ENCODE measurements around the gene ANKRD29. TPM values are rescaled to one million over a fixed set of nuclear protein-coding genes. Genes with fewer than 3 reads are reported as not detected.

The ANKRD29 gene
- total and polyA plus RNA-seq, 8 donors: 23.1 to 75.5 (median 46.1) TPM

DNA sequence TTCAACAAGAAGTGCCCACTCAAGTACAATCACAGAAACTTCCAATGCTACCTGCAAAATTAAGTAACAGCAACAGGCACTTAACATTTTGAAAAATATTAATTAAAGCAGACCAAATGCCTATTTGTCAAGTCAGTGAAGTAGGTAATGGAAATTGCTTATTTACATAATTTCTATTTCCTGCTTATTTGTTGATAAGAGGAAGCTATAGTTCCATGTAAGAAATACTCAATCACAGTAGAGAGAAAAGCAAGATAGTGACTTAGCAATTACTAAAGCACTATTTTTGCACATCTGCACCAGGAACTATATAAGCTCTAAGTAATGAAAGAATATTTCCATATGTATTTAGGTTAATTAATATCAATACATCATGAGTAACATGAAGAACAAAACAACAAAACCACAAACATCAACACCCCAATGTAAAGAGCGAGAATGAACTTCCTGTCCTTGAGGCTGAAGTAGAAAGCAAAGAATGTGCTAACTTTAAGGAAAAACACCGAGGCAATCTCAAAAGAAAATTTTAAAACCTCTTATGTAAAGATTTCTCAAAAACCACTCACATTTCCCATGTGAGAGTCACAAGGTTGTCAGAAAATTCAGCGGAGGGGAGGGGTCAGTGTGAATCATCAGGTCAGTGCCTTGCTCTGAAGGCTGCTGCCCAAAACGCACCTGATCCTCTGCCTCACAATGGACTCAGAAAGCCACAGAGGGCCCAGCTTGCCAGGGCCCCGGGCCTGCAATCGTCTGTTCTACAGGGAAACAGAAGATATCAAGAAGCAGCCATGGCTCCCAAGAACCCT, 88.9 kb downstream of the ANKRD29 start:
- no peak for TF ChIP-seq CTCF (IDR thresholded peaks at IDR 0.05)
- peaks cover 12 to 43% of the 10 kb centered on the region in 2 donors for H3K4me1 ChIP-seq
- no peaks in the 10 kb centered on the region for H3K27me3 ChIP-seq
- ATAC-seq (peak; percentile 86), DNase-seq (peak in 2 of 4 donors; percentile 26 to 73)
- intact Hi-C loops (cut with DNase I): no loop called here
- peaks cover 0 to 70% of the 10 kb centered on the region in 2 donors for H3K36me3 ChIP-seq
- H3K27ac ChIP-seq: peak overlapping the region; percentile 76 to 85
- H3K9me3 ChIP-seq: no peaks in the 10 kb centered on the region
- no peak overlapping the region for H3K4me3 ChIP-seq

DNA sequence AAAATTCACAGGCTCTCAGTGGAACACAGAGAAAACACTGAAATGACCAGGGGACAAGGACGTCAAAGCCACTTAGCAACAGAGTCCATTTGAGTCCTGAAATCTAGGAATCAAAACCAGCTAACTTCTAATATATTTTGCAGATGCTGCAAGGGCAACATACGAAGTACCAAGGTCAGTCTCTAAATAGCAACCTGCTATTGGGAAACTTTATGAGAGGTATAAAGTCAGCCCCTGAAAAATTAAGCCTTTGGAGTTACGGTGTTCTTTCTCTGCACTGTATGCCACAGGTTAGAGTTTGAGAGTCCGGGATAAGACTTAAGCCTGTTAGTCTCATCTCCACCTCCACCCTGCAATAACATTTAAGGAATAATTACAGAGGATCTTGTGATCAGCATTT, 89.7 kb downstream of the ANKRD29 start:
- intact Hi-C loops (cut with DNase I): no loop called here
- Histone ChIP-seq H3K36me3 (peaks cover 0 to 78% of the 10 kb centered on the region in 2 donors), H3K4me1 (peaks cover 12 to 35% of the 10 kb centered on the region in 2 donors), H3K27ac (peak overlapping the region; percentile 76 to 85), H3K27me3 (no peaks in the 10 kb centered on the region), H3K4me3 (no peak overlapping the region), H3K9me3 (no peaks in the 10 kb centered on the region)
- peak; percentile 3 for ATAC-seq
- DNase-seq: no peak
- TF ChIP-seq CTCF (IDR thresholded peaks at IDR 0.05): no peak

GRCh38 chr18:23572570-23572969, 90.1 kb downstream of the ANKRD29 start:
- ATAC-seq: no peak
- Histone ChIP-seq H3K4me3 (no peak overlapping the region), H3K27me3 (no peaks in the 10 kb centered on the region), H3K4me1 (peaks cover 12 to 35% of the 10 kb centered on the region in 2 donors), H3K36me3 (peaks cover 0 to 81% of the 10 kb centered on the region in 2 donors), H3K27ac (peak overlapping the region; percentile 76 to 85), H3K9me3 (no peaks in the 10 kb centered on the region)
- no peak for DNase-seq
- intact Hi-C loops (cut with DNase I): no loop called here
- no peak for TF ChIP-seq CTCF (IDR thresholded peaks at IDR 0.05)

DNA sequence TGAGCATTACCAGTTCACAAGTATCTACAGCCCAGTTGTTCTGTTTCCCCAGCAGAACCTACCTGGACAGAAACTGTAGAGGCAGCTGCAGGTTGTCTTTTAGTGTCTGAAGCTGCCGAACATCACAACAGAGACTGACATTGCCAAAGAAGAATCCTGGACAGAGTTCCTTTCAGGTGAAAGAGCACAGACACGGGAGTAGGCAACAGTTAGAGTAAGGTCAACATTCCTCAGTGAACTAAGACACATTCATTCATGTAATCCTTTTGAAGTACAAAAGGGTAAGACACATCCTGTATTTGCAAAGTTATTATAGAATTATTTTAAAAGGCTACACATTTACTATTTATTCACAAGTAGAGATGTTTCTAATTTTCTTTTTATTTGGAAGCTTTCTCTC, 90.7 kb downstream of the ANKRD29 start:
- ATAC-seq: no peak
- Histone ChIP-seq H3K27me3 (no peaks in the 10 kb centered on the region), H3K4me3 (no peak overlapping the region), H3K4me1 (peaks cover 12 to 35% of the 10 kb centered on the region in 2 donors), H3K36me3 (peaks cover 0 to 83% of the 10 kb centered on the region in 2 donors), H3K9me3 (no peaks in the 10 kb centered on the region), H3K27ac (no peak overlapping the region)
- intact Hi-C loops (cut with DNase I): no loop called here
- no peak for DNase-seq
- TF ChIP-seq CTCF (IDR thresholded peaks at IDR 0.05): no peak

GRCh38 chr18:23570912-23571504, 91.7 kb downstream of the ANKRD29 start:
- Histone ChIP-seq H3K27ac (no peak overlapping the region), H3K27me3 (no peaks in the 10 kb centered on the region), H3K4me3 (no peak overlapping the region), H3K9me3 (no peaks in the 10 kb centered on the region), H3K4me1 (peaks cover 12 to 33% of the 10 kb centered on the region in 2 donors), H3K36me3 (peaks cover 0 to 84% of the 10 kb centered on the region in 2 donors)
- intact Hi-C loops (cut with DNase I): no loop called here
- TF ChIP-seq CTCF (IDR thresholded peaks at IDR 0.05): no peak
- ATAC-seq (no peak), DNase-seq (no peak)

All from left lung (tissue), 10 donors.